OCI-LY7 (cell line): ENCODE data around the gene UCN.

Source experiments
- CTCF ChIP-seq: fragments of 200-600 bp; sonication (generic); conservative IDR thresholded peaks from 2 replicates; pipeline ENCODE4 v1.5.1; 2014; ENCODE audit warnings: mild to moderate bottlenecking, antibody characterized with exemption, low read length, moderate library complexity, mixed read lengths
- EZH2phosphoT487 ChIP-seq: fragments of 200-600 bp; sonication (generic); IDR thresholded peaks from 2 replicates; pipeline ENCODE4 v1.6.1; 2018; ENCODE audit warnings: low read depth, borderline replicate concordance, mild to moderate bottlenecking, mixed run types, antibody characterized with exemption, low read length, moderate library complexity, mixed read lengths

GRCh38 chr2:27313882-27314645 lies 5.8 kb upstream of the UCN start:
- TF ChIP-seq CTCF (no peak), EZH2phosphoT487 (no peak)
